PC-9 (cell line): ENCODE measurements around the gene JADE2.

Experiments
- EZH2 ChIP-seq: fragments of 200-600 bp; sonication (generic); IDR thresholded peaks from 2 replicates; pipeline ENCODE4 v1.8.0; 2017; ENCODE audit warnings: antibody characterized with exemption, low read depth
- TF ChIP-seq, protein P1 (sequence below): fragments of 200-600 bp; sonication (generic); conservative IDR thresholded peaks from 2 replicates; pipeline ENCODE4 v1.6.1; 2017; ENCODE audit warnings: mixed run types, antibody characterized with exemption, mild to moderate bottlenecking, moderate library complexity

DNA sequence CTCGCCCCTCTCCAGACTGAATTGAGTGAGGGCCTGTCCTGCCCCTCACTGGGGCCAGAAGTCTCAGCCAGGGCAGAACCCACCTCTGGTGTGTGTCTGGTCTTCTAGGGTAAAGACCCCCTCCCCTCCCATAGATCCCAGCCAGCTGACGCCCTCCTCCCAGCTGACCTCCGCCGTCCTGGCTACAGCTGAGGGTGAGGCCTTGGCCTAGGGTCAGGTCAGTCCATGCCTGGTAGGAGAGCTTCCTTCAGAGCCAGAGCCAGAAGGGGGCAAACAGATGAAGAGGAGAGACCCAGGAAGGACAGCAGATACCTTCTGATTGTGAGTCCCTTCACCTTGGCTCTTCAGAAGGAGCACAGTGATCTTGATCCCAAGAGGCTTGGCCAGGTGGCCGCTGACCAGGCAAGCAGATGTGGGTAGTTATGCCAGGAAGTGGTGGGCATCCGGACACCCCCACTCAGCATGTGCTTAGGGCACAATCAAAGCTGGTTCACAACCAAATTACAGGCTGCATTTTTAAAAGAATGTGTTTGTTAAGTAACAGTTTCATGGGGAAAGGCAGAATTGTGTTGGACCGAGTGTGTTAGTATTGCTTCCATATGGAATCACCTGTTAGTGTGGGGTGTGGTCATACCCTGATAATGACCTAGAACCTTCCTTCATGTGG, 29.9 kb downstream of the JADE2 start:
- TF ChIP-seq, protein P1, sequence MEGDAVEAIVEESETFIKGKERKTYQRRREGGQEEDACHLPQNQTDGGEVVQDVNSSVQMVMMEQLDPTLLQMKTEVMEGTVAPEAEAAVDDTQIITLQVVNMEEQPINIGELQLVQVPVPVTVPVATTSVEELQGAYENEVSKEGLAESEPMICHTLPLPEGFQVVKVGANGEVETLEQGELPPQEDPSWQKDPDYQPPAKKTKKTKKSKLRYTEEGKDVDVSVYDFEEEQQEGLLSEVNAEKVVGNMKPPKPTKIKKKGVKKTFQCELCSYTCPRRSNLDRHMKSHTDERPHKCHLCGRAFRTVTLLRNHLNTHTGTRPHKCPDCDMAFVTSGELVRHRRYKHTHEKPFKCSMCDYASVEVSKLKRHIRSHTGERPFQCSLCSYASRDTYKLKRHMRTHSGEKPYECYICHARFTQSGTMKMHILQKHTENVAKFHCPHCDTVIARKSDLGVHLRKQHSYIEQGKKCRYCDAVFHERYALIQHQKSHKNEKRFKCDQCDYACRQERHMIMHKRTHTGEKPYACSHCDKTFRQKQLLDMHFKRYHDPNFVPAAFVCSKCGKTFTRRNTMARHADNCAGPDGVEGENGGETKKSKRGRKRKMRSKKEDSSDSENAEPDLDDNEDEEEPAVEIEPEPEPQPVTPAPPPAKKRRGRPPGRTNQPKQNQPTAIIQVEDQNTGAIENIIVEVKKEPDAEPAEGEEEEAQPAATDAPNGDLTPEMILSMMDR: no peak
- no peak for TF ChIP-seq EZH2
